CD8-positive, alpha-beta memory T cell (primary cell): Measurements from ENCODE around the gene RASA3. TPM values are rescaled to one million over a fixed set of nuclear protein-coding genes. Genes with fewer than 3 reads are reported as not detected.

Source experiments
- CTCF ChIA-PET: fragments of 350-600 bp; sonication (Branson Sonifier 250); formaldehyde crosslinking; loops from one replicate; lab custom pipeline; 2021; ENCODE audit warnings: antibody characterized with exemption; lab: Charles Lee
- POLR2A ChIA-PET: fragments of 350-600 bp; sonication (Branson Sonifier 250); formaldehyde crosslinking; loops from one replicate; lab custom pipeline; 2021; ENCODE audit warnings: antibody characterized with exemption; lab: Charles Lee
- DNase-seq, 5 donors: peaks; one replicate each; pipeline versions ENCODE4 v3.0.0 to v3.0.0-alpha.2; 2020 to 2022; ENCODE audit warnings: mixed read lengths in 1 of 5
- H3K27ac ChIP-seq: one replicate; pipeline ENCODE4 v1.7.0; 2013; ENCODE audit warnings: low read depth, mild to moderate bottlenecking, low read length, moderate library complexity
- H3K27me3 ChIP-seq: 2 replicates; pipeline ENCODE4 v1.7.0; 2013; ENCODE audit warnings: low read length, mild to moderate bottlenecking; ENCODE audit not compliant: insufficient read depth, poor library complexity, severe bottlenecking
- H3K36me3 ChIP-seq: 2 replicates; pipeline ENCODE4 v1.7.0; 2013; ENCODE audit warnings: mild to moderate bottlenecking, low read length, moderate library complexity; ENCODE audit not compliant: insufficient read depth
- H3K4me1 ChIP-seq: 2 replicates; pipeline ENCODE4 v1.7.0; 2013; ENCODE audit warnings: mild to moderate bottlenecking, low read length, moderate library complexity; ENCODE audit not compliant: insufficient read depth
- H3K4me3 ChIP-seq: 2 replicates; pipeline ENCODE4 v1.7.0; 2013; ENCODE audit warnings: mild to moderate bottlenecking, low read length
- H3K9me3 ChIP-seq: 2 replicates; pipeline ENCODE4 v1.7.0; 2013; ENCODE audit warnings: mild to moderate bottlenecking, low read length
- H3K27ac Mint-ChIP-seq, 8 donors: one replicate each; pipeline ENCODE4 v1.8.0; 2020 to 2021; ENCODE audit warnings: mixed read lengths in 8 of 8, mild to moderate bottlenecking in 6 of 8, inconsistent platforms in 3 of 8, moderate library complexity in 3 of 8
- H3K27me3 Mint-ChIP-seq, 2 donors: one replicate each; pipeline ENCODE4 v1.8.0; 2020 to 2021; ENCODE audit warnings: mixed read lengths in 2 of 2, mild to moderate bottlenecking in 1 of 2, moderate library complexity in 1 of 2
- H3K36me3 Mint-ChIP-seq, 3 donors: one replicate each; pipeline ENCODE4 v1.8.0; 2020 to 2021; ENCODE audit warnings: mixed read lengths in 3 of 3, inconsistent platforms in 1 of 3, mild to moderate bottlenecking in 1 of 3
- H3K4me1 Mint-ChIP-seq, 3 donors: one replicate each; pipeline ENCODE4 v1.8.0; 2020 to 2021; ENCODE audit warnings: mixed read lengths in 3 of 3, inconsistent platforms in 1 of 3, mild to moderate bottlenecking in 1 of 3
- H3K4me3 Mint-ChIP-seq, 7 donors: one replicate each; pipeline ENCODE4 v1.8.0; 2020 to 2021; ENCODE audit warnings: mixed read lengths in 7 of 7, mild to moderate bottlenecking in 6 of 7, moderate library complexity in 4 of 7, inconsistent platforms in 2 of 7
- H3K9me3 Mint-ChIP-seq, 5 donors: one replicate each; pipeline ENCODE4 v1.8.0; 2020 to 2022; ENCODE audit warnings: mixed read lengths in 5 of 5, mild to moderate bottlenecking in 3 of 5, moderate library complexity in 2 of 5, inconsistent platforms in 1 of 5
- polyA plus RNA-seq: library from polyadenylated mRNA; unstranded; fragments of 300-500 nt; fragmentation: Illumina TruSeq; gene quantifications from one replicate; pipeline ENCODE4 v1.2.3, GENCODE V29; 2021
- total RNA-seq, 2 experiments: library from RNA; stranded (reverse); gene quantifications; one replicate each; pipeline ENCODE4 v1.2.3, GENCODE V29; 2021

RASA3 gene
- total and polyA plus RNA-seq, 3 experiments from 2014 or later, result 26.4 to 123 (median 27.1) TPM

GRCh38 chr13:113938246-113938645 lies 194.2 kb downstream of the RASA3 start:
- CTCF ChIA-PET, result no interaction called here
- Mint-ChIP-seq H3K27ac (peak overlapping the region in 1 of 8 donors; percentile 28), H3K4me3 (no peak overlapping the region)

GRCh38 chr13:113937527-113938180 lies 194.8 kb downstream of the RASA3 start:
- no peaks in the 10 kb centered on the region for H3K4me1 Mint-ChIP-seq
- DNase-seq, result no peak
- peak overlapping the region in 1 of 8 donors; percentile 28 for H3K27ac Mint-ChIP-seq
- CTCF ChIA-PET, result no interaction called here
- no peaks in the 10 kb centered on the region for H3K36me3 Mint-ChIP-seq
- POLR2A ChIA-PET, result no interaction called here
- Histone ChIP-seq H3K4me1 (no peaks in the 10 kb centered on the region), H3K27me3 (peaks cover 2% of the 10 kb centered on the region), H3K27ac (no peak overlapping the region), H3K4me3 (no peak overlapping the region), H3K9me3 (no peaks in the 10 kb centered on the region), H3K36me3 (no peaks in the 10 kb centered on the region)
- no peak overlapping the region for H3K4me3 Mint-ChIP-seq
- peaks cover 0 to 4% (median 0%) of the 10 kb centered on the region in 5 donors for H3K9me3 Mint-ChIP-seq
- peaks cover 17 to 22% of the 10 kb centered on the region in 2 donors for H3K27me3 Mint-ChIP-seq

More at GRCh38 chr13:113938246-113938645, 194.2 kb downstream of the RASA3 start:
- Mint-ChIP-seq H3K9me3 (peaks cover 0 to 4% (median 0%) of the 10 kb centered on the region in 5 donors), H3K4me1 (no peaks in the 10 kb centered on the region), H3K36me3 (no peaks in the 10 kb centered on the region), H3K27me3 (peaks cover 15 to 22% of the 10 kb centered on the region in 2 donors)
- Histone ChIP-seq H3K4me1 (no peaks in the 10 kb centered on the region), H3K27me3 (no peaks in the 10 kb centered on the region), H3K27ac (no peak overlapping the region), H3K4me3 (no peak overlapping the region), H3K36me3 (no peaks in the 10 kb centered on the region), H3K9me3 (no peaks in the 10 kb centered on the region)
- no peak for DNase-seq
- POLR2A ChIA-PET, result no interaction called here

GRCh38 chr13:113937073-113937472 lies 195.3 kb downstream of the RASA3 start:
- DNase-seq, result no peak
- H3K27ac ChIP-seq, result no peak overlapping the region

DNA sequence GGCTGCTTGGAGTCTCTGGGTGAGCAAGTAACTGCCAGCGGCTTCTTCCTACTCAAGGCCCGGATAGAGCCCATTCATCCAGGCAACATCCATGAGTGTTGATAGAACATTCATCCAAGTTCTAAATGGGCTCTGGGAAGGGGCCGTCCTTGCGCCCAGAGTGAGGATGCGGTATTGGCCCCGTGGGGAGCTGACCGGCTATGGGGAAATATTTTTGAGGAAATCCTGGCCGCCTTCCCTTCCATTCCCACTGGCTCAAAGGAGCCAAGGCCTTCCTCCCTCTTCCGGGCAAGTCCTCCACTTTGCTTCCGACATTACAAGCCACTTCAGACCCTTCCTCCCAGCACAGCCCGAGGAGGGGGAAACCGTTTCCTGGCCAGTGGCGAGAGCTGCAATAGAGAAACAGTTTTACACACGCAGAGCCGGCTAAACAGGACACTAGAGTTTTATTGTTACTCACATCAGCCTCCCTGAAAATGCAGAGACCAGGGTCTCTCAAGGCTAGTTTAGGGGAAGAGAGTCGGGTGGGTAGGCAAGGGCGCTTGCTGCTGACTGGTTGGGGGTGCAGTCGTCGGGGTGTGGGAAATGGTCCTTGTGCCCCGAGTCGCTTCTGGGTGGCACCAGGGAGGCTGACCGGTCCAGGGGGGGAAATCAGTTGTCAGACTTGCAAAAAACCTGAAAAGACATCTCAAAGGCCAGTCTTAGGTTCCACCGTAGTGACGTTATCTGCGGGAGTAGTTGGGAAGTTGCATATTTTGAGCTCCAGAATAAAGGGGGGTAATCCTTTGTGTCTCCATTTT lies 196.1 kb downstream of the RASA3 start:
- H3K4me1 ChIP-seq, result peaks cover 7% of the 10 kb centered on the region
- H3K36me3 ChIP-seq, result no peaks in the 10 kb centered on the region
- peaks cover 10 to 11% (median 10%) of the 10 kb centered on the region in 3 donors for H3K4me1 Mint-ChIP-seq
- ChIA-PET POLR2A (no interaction called here), CTCF (no interaction called here)
- H3K27me3 ChIP-seq, result peaks cover 3% of the 10 kb centered on the region
- no peak for DNase-seq
- no peak overlapping the region for H3K4me3 ChIP-seq
- peaks cover 0 to 4% (median 0%) of the 10 kb centered on the region in 5 donors for H3K9me3 Mint-ChIP-seq
- no peak overlapping the region for H3K4me3 Mint-ChIP-seq
- H3K27me3 Mint-ChIP-seq, result peaks cover 28 to 30% of the 10 kb centered on the region in 2 donors
- no peak overlapping the region for H3K27ac ChIP-seq
- H3K36me3 Mint-ChIP-seq, result no peaks in the 10 kb centered on the region
- H3K27ac Mint-ChIP-seq, result peak overlapping the region in 1 of 8 donors; percentile 29
- H3K9me3 ChIP-seq, result no peaks in the 10 kb centered on the region

More at GRCh38 chr13:113937073-113937472, 195.3 kb downstream of the RASA3 start:
- no peak overlapping the region for H3K27ac Mint-ChIP-seq
- no peak overlapping the region for H3K4me3 ChIP-seq
- H3K36me3 ChIP-seq, result no peaks in the 10 kb centered on the region
- H3K9me3 ChIP-seq, result no peaks in the 10 kb centered on the region
- CTCF ChIA-PET, result no interaction called here
- H3K4me1 Mint-ChIP-seq, result peaks cover 3 to 4% (median 3%) of the 10 kb centered on the region in 3 donors
- H3K9me3 Mint-ChIP-seq, result peaks cover 0 to 4% (median 0%) of the 10 kb centered on the region in 5 donors
- POLR2A ChIA-PET, result no interaction called here
- peaks cover 21 to 25% of the 10 kb centered on the region in 2 donors for H3K27me3 Mint-ChIP-seq
- H3K27me3 ChIP-seq, result peaks cover 3% of the 10 kb centered on the region
- H3K36me3 Mint-ChIP-seq, result no peaks in the 10 kb centered on the region
- peaks cover under 1% of the 10 kb centered on the region for H3K4me1 ChIP-seq
- H3K4me3 Mint-ChIP-seq, result no peak overlapping the region

DNA sequence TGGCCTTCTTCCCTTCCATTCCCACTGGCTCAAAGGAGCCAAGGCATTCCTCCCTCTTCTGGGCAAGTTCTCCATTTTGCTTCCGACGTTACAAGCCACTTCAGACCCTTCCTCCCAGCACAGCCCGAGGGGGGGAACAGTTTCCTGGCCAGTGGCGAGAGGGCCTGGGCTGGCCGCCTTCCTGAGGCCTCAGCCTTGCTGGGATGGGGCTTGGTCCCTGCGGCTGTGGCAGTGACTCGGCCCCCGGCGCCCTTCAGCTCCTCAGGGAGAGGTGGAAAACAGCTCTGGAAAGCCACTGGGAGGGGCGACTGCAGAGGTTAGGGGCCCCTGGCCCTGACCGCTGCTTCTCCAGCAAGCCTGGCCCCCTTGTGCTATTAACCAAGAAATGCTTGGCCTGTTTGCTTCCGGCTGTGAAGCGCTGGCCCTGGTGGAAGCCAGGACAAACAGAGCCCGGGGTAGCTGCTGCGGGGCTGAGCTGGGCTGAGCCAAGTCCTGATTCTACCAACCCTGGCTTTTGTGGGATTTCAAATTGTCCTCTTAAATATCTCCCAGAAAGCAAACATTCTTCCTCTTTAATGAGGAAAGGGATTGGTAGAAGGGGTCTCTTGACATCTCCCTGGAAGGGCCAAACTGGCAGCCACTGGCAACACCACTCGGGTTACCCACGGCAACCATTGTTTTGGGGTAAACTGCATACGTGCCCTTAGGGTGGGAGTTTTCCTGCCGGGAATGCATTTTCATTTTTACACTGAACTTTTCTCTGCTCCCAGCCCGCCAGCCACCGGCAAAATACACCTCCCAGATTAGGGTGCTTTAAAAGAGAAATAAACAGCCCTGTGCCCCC lies 197.2 kb downstream of the RASA3 start:
- Mint-ChIP-seq H3K4me1 (peaks cover 16 to 23% (median 18%) of the 10 kb centered on the region in 3 donors), H3K4me3 (no peak overlapping the region), H3K9me3 (peaks cover 0 to 4% (median 0%) of the 10 kb centered on the region in 5 donors), H3K36me3 (no peaks in the 10 kb centered on the region), H3K27me3 (peaks cover 34 to 35% of the 10 kb centered on the region in 2 donors), H3K27ac (no peak overlapping the region)
- peaks cover 18% of the 10 kb centered on the region for H3K4me1 ChIP-seq
- CTCF ChIA-PET, result no interaction called here
- H3K27ac ChIP-seq, result no peak overlapping the region
- POLR2A ChIA-PET, result no interaction called here
- peaks cover 3% of the 10 kb centered on the region for H3K27me3 ChIP-seq
- H3K36me3 ChIP-seq, result no peaks in the 10 kb centered on the region
- H3K4me3 ChIP-seq, result no peak overlapping the region
- DNase-seq, result no peak
- H3K9me3 ChIP-seq, result no peaks in the 10 kb centered on the region

GRCh38 chr13:113934576-113934975 lies 197.8 kb downstream of the RASA3 start:
- no peaks in the 10 kb centered on the region for H3K36me3 ChIP-seq
- POLR2A ChIA-PET, result no interaction called here
- Mint-ChIP-seq H3K9me3 (peaks cover 0 to 4% (median 0%) of the 10 kb centered on the region in 5 donors), H3K27ac (peak overlapping the region in 2 of 8 donors; percentile 1 to 54), H3K27me3 (peaks cover 34 to 39% of the 10 kb centered on the region in 2 donors), H3K36me3 (no peaks in the 10 kb centered on the region), H3K4me1 (peaks cover 16 to 29% (median 18%) of the 10 kb centered on the region in 3 donors), H3K4me3 (no peak overlapping the region)
- CTCF ChIA-PET, result no interaction called here
- H3K27ac ChIP-seq, result no peak overlapping the region
- no peaks in the 10 kb centered on the region for H3K9me3 ChIP-seq
- DNase-seq, result no peak
- H3K4me1 ChIP-seq, result peaks cover 18% of the 10 kb centered on the region
- no peak overlapping the region for H3K4me3 ChIP-seq
- H3K27me3 ChIP-seq, result peaks cover 3% of the 10 kb centered on the region

DNA sequence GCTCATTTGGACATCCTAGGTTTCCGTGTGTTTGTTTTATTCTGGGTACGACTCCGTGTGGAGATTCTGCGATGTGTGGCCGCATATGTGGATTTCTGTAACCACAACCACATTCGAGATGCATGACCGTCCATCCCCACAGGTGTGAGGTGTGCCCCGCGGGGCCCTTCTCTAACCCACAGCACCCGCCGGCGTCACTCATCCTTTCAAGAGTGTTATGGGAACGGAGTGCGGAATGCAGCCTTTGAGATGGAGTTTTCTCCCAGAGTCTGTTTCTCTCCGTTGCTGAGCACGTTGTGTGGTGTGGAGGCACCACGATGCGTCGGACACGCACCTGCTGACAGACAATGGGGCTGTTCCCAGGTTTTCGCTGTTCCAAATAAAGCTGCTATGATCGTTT lies 198.5 kb downstream of the RASA3 start:
- Mint-ChIP-seq H3K4me1 (peaks cover 16 to 30% (median 18%) of the 10 kb centered on the region in 3 donors), H3K9me3 (peaks cover 0 to 4% (median 0%) of the 10 kb centered on the region in 5 donors), H3K4me3 (no peak overlapping the region), H3K27ac (no peak overlapping the region), H3K36me3 (no peaks in the 10 kb centered on the region), H3K27me3 (peaks cover 34 to 39% of the 10 kb centered on the region in 2 donors)
- Histone ChIP-seq H3K27ac (no peak overlapping the region), H3K4me1 (peaks cover 18% of the 10 kb centered on the region), H3K4me3 (no peak overlapping the region), H3K36me3 (no peaks in the 10 kb centered on the region), H3K9me3 (no peaks in the 10 kb centered on the region), H3K27me3 (peaks cover 3% of the 10 kb centered on the region)
- CTCF ChIA-PET, result no interaction called here
- POLR2A ChIA-PET, result no interaction called here
- DNase-seq, result no peak
